PFSK-1 (cell line): Measurements from ENCODE around the gene SERP1. TPM values are rescaled to one million over a fixed set of nuclear protein-coding genes. Genes with fewer than 3 reads are reported as not detected.
A peak's percentile ranks its signal among the peaks of the same experiment; 100 is the strongest.

Experiments used
- FOXP2 ChIP-seq: optimal IDR thresholded peaks from 2 replicates; pipeline ENCODE3; 2011; ENCODE audit warnings: borderline replicate concordance, control low read depth, inconsistent platforms; ENCODE audit not compliant: insufficient read depth; ENCODE audit errors: extremely low read length, extremely low read depth
- POLR2AphosphoS5 ChIP-seq: IDR thresholded peaks from 2 replicates; pipeline ENCODE4 v1.6.1; 2012; ENCODE audit warnings: low read depth, mild to moderate bottlenecking, control low read depth, low read length, moderate library complexity
- SIN3A ChIP-seq: IDR thresholded peaks from 2 replicates; pipeline ENCODE4 v1.6.1; 2012; ENCODE audit warnings: mild to moderate bottlenecking, low read length, moderate library complexity, borderline replicate concordance; ENCODE audit not compliant: insufficient read depth
- TAF1 ChIP-seq: IDR thresholded peaks from 2 replicates; pipeline ENCODE4 v1.6.1; 2012; ENCODE audit warnings: low read length, control low read depth, borderline replicate concordance; ENCODE audit not compliant: insufficient read depth
- polyA plus RNA-seq: library from polyadenylated mRNA; unstranded; fragments of >200 nt; gene quantifications from one replicate; pipeline ENCODE4 v1.2.1, GENCODE V29; 2012; ENCODE audit warnings: low read depth, missing spikeins; ENCODE audit not compliant: insufficient read length
- TF ChIP-seq, protein P1 (sequence below), 2 experiments: IDR thresholded peaks; 2 replicates each; pipeline versions ENCODE4 v1.6.1 to v1.8.0; 2011 to 2012; ENCODE audit warnings: low read depth in 2 of 2, low read length in 2 of 2, control low read depth in 1 of 2, inconsistent platforms in 1 of 2, mild to moderate bottlenecking in 1 of 2, moderate library complexity in 1 of 2; ENCODE audit not compliant: insufficient read depth in 1 of 2

SERP1 gene
- 322 TPM for polyA plus RNA-seq

DNA sequence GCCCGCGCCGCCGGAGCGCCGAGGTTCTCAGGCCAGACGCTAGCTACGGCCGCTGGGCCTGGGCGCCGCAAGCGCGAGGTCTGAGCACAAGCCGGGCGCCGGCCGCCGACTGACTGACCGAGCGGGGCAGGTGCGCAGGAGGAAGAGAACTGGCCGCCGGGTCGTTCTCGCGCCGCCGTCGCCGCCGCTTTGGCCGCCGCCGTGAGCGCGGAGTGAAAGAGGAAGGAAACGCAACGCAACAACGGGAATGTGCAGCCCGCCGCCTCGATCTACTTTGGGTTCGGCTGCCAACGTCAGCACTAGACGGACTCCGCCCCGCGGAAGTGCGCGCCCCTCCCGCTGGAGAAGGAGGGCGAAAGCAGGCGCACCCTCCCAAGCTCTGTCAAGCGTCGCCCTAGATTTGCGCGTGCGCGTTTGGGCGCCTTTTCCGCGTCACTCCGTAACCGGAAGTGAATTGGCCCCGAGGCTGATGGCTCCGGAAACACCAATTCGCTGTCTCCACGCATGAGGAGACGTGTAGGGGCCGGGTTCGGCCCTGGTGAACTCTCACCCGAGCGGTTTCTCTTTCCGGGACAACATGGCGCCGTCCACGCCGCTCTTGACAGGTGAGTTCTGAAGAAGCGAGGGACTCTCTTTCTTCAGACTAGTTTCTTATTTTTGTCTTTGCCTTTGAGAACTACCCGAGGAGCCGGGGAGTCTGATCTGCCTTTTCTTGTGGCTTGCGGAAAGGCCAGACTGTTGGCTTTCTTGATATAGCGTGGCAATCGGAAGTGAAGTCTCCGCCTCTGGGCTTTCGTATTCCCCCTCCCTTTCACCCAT is at the start of gene SERP1, which contains the start of gene EIF2A:
TSS of gene SERP1 (minus strand) at position 271 of the 819 bp plus-strand sequence. CDS start 361 bp downstream, outside the sequence.
TSS of gene EIF2A (plus strand) at position 562 of the 819 bp plus-strand sequence. CDS start at position 578, 16 bp downstream.
- TF ChIP-seq TAF1 (peak; percentile 79; the same call in 1 of the 2 replicates), FOXP2 (peak; percentile 54), POLR2AphosphoS5 (peak; percentile 94), SIN3A (peak; percentile 13; the same call in 1 of the 2 replicates)
- TF ChIP-seq, protein P1, sequence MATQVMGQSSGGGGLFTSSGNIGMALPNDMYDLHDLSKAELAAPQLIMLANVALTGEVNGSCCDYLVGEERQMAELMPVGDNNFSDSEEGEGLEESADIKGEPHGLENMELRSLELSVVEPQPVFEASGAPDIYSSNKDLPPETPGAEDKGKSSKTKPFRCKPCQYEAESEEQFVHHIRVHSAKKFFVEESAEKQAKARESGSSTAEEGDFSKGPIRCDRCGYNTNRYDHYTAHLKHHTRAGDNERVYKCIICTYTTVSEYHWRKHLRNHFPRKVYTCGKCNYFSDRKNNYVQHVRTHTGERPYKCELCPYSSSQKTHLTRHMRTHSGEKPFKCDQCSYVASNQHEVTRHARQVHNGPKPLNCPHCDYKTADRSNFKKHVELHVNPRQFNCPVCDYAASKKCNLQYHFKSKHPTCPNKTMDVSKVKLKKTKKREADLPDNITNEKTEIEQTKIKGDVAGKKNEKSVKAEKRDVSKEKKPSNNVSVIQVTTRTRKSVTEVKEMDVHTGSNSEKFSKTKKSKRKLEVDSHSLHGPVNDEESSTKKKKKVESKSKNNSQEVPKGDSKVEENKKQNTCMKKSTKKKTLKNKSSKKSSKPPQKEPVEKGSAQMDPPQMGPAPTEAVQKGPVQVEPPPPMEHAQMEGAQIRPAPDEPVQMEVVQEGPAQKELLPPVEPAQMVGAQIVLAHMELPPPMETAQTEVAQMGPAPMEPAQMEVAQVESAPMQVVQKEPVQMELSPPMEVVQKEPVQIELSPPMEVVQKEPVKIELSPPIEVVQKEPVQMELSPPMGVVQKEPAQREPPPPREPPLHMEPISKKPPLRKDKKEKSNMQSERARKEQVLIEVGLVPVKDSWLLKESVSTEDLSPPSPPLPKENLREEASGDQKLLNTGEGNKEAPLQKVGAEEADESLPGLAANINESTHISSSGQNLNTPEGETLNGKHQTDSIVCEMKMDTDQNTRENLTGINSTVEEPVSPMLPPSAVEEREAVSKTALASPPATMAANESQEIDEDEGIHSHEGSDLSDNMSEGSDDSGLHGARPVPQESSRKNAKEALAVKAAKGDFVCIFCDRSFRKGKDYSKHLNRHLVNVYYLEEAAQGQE (IDR thresholded peaks at IDR 0.05; ENCODE audit: insufficient read depth in 1 of 2, low read depth in 2 of 2, low read length in 2 of 2) = 0 out of 4 replicates have a peak, but pooled peaks of 1 of the 2 experiments have one; percentile 47

DNA sequence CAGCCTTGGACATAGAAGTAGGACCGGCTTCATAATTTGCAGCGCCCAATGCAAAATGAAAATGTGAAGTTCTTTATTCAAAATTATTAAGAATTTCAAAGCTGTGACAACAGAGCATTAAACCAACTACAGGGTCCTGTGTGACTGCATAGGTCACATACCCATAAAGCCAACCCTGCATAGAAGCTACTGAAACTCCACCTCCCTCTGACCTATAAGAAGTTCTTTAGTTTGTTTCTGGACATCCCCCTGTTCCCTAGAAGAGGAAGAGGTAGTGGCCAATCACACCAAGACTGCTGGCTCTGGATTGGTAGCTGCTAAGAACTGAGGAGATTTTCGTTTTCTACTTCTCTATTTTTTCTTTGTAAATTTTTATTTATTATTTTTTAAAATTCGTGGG is 47.9 kb upstream of the SERP1 start:
- TF ChIP-seq FOXP2 (no peak), SIN3A (no peak), POLR2AphosphoS5 (no peak), TAF1 (no peak)
- TF ChIP-seq, protein P1 (IDR thresholded peaks at IDR 0.05; ENCODE audit: insufficient read depth in 1 of 2, low read depth in 2 of 2, low read length in 2 of 2) = no peak

DNA sequence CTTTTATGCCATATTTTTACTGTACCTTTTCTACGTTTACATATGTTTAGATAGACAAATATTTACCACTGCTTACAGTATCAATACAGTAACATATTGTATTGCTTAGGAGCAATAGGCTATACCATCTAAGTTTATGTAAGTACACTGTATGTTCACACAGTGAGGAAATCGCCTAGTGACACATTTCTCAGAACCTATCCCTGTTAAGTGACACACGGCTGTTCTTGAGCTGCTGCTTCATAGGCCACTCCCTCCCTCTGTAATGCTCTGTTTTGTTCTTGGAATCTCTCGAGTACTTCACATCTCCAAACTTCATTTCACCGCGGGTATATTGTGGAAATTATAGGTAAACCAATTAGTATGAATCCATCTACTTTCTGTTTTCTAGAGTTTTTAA is 43.5 kb upstream of the SERP1 start:
- no peak for TF ChIP-seq FOXP2
- TF ChIP-seq SIN3A = no peak
- no peak for TF ChIP-seq TAF1
- TF ChIP-seq POLR2AphosphoS5 = no peak
- TF ChIP-seq, protein P1 (IDR thresholded peaks at IDR 0.05; ENCODE audit: insufficient read depth in 1 of 2, low read depth in 2 of 2, low read length in 2 of 2) = no peak

DNA sequence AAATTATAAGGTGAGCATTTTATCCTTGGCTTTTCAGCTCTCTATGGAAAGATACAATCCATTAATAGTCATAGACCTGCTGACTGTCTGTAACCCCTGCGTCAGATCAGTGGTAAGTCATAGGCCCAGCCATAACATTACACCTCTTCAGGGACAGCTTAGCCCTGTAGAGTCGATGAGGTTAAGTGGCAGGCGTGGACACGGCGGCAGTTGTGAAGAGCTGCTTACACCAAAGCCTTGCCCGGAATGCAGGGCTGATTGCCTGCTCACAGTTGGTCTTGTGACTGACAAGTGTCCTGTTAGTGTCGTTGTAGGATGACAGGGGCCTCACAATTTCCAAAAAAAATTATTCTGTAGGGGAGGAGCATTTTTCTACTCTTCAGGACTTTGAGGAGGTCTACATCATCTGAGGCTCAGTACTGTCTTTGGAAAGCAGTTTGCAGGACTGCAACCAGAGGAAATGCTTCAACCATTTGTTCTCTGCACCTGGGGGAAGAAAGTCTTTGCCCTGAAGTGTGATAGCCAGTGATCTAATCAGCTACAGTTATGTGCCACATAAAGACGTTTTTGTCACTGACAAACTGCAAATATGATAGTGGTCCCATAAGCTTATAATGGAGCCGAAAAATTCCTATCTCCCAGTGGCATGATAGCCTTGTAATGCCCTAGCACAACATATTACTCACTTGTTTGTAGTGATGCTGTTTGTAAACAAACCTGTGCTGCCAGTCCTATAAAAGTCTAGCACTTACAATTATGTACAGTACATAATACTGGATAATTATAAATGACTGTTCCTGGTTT is 41.9 kb upstream of the SERP1 start:
- TF ChIP-seq POLR2AphosphoS5 (no peak), FOXP2 (no peak), TAF1 (no peak), SIN3A (no peak)
- TF ChIP-seq, protein P1 (IDR thresholded peaks at IDR 0.05; ENCODE audit: insufficient read depth in 1 of 2, low read depth in 2 of 2, low read length in 2 of 2) = no peak
